ENCODE data around the gene ADGRL3.

GRCh38 chr4:61714387-61714911, 514.3 kb downstream of the ADGRL3 start:
- no peak for TF ChIP-seq POLR2A (IDR thresholded peaks at IDR 0.05; ENCODE audit: low read length)
- TF ChIP-seq GATA1 (IDR thresholded peaks at IDR 0.05; ENCODE audit: low read depth, low read length), result no peak

All from erythroblast (primary cell).